ENCODE data around the gene UGT1A5.

Gene UGT1A5

GRCh38 chr2:233681521-233682099, 31.1 kb upstream of the UGT1A5 start, which contains the start of gene UGT1A7:
UGT1A7 (plus strand) TSS chr2:233681901; CDS start chr2:233681938, 37 bp downstream.
- H3K4me3 ChIP-seq (ENCODE audit: low read depth, low read length), result no peak within 1 kb of the TSS
- no peak for TF ChIP-seq CTCF (IDR thresholded peaks at IDR 0.05; ENCODE audit: low read depth, low read length, missing control alignments)
- DNase-seq, result no peak
- H3K36me3 ChIP-seq (replicated peaks), result no peaks in the 10 kb centered on the region
- in situ Hi-C loops (cut with HindIII; ENCODE audit: low pct_ligation_motif_present, low sequenced_read_pairs), result no loop called here
- no peaks in the 10 kb centered on the region for H3K27me3 ChIP-seq (replicated peaks)
- no peak within 1 kb of the TSS for H3K27ac ChIP-seq

DNA sequence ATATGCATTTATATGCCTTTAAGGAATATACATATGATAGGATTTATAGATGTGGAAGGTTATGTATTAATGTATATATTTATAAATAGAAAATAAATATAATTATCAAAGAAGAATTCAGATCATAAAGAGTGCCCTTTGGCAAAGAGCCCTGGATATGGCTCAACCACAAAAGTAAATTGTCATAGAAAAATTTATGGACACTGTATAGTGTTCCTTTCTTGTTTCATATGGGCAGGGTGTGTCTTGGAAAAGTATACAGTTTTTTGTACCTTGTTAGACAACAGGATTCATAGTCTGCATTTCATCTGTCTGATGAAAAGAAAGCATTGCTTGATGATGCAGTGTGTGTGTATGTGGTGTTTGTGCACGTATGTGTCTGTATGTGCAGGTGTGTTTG, 28.1 kb upstream of the UGT1A5 start:
- DNase-seq, result no peak
- Histone ChIP-seq H3K27ac (no peak overlapping the region), H3K4me3 (ENCODE audit: low read depth, low read length) (no peak overlapping the region), H3K27me3 (replicated peaks) (no peaks in the 10 kb centered on the region), H3K36me3 (replicated peaks) (no peaks in the 10 kb centered on the region)
- in situ Hi-C loops (cut with HindIII; ENCODE audit: low pct_ligation_motif_present, low sequenced_read_pairs), result no loop called here
- no peak for TF ChIP-seq CTCF (IDR thresholded peaks at IDR 0.05; ENCODE audit: low read depth, low read length, missing control alignments)

DNA sequence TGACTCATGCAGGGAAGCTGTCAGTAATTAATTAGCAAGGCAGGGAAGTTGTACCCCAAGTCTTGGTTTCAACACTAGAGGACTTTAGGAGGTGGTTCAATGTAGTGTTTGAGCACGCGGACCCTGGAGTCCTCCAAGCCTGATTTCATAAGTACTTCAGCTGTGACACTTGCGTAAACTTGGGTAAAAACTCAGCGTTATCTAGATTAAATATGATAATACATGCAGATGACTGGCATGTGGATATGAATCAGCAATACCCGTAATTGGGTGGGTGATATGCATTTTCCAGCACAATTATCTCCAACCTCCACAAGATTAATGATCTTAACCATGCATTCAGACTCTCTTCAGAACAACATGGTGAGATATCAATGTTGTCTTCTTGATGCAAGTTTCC, 25.8 kb upstream of the UGT1A5 start:
- in situ Hi-C loops (cut with HindIII; ENCODE audit: low pct_ligation_motif_present, low sequenced_read_pairs), result no loop called here
- no peak overlapping the region for H3K4me3 ChIP-seq (ENCODE audit: low read depth, low read length)
- H3K27ac ChIP-seq, result no peak overlapping the region
- no peaks in the 10 kb centered on the region for H3K36me3 ChIP-seq (replicated peaks)
- no peak for TF ChIP-seq CTCF (IDR thresholded peaks at IDR 0.05; ENCODE audit: low read depth, low read length, missing control alignments)
- no peaks in the 10 kb centered on the region for H3K27me3 ChIP-seq (replicated peaks)
- no peak for DNase-seq

DNA sequence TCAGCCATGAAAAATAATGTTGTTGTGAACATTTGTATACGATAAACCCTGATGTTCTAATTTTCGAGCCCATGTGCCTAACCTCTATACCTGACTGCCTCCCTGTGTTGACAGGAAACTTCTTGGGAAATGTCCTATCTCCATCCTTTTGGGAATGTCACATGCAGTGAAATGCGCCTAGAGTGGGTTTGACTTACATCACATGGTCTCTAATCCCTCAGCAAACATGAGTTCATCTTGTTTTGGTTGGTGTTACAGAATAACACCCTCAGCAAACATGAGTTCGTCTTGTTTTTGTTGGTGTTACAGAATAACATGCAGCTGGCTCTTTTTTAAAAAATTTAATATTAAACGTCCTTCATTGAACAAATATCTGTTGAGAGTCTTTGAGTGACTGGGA, 24.4 kb upstream of the UGT1A5 start:
- Histone ChIP-seq H3K27ac (no peak overlapping the region), H3K27me3 (replicated peaks) (no peaks in the 10 kb centered on the region), H3K36me3 (replicated peaks) (no peaks in the 10 kb centered on the region), H3K4me3 (ENCODE audit: low read depth, low read length) (no peak overlapping the region)
- in situ Hi-C loops (cut with HindIII; ENCODE audit: low pct_ligation_motif_present, low sequenced_read_pairs), result no loop called here
- no peak for TF ChIP-seq CTCF (IDR thresholded peaks at IDR 0.05; ENCODE audit: low read depth, low read length, missing control alignments)
- DNase-seq, result no peak

DNA sequence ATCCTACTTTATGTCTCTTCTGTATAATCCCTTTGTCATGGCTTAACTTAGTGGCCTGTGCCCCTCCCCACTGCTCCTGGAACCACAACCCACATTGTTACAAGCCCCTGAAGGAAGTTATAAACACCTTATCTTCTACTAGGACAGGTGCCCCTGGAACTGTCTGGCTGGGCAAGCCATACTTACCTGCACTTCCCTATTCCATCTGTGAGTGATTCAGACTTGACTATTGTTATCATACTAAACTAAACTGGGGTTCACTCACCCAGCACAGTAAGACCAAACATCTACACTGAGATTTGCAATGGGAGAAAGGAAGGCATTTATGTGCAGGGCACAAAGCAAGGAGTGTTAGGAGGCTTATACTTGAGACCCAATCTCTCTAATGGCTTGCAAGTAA, 23.7 kb upstream of the UGT1A5 start:
- Histone ChIP-seq H3K27me3 (replicated peaks) (no peaks in the 10 kb centered on the region), H3K36me3 (replicated peaks) (no peaks in the 10 kb centered on the region), H3K27ac (no peak overlapping the region), H3K4me3 (ENCODE audit: low read depth, low read length) (no peak overlapping the region)
- in situ Hi-C loops (cut with HindIII; ENCODE audit: low pct_ligation_motif_present, low sequenced_read_pairs), result no loop called here
- no peak for DNase-seq
- no peak for TF ChIP-seq CTCF (IDR thresholded peaks at IDR 0.05; ENCODE audit: low read depth, low read length, missing control alignments)

DNA sequence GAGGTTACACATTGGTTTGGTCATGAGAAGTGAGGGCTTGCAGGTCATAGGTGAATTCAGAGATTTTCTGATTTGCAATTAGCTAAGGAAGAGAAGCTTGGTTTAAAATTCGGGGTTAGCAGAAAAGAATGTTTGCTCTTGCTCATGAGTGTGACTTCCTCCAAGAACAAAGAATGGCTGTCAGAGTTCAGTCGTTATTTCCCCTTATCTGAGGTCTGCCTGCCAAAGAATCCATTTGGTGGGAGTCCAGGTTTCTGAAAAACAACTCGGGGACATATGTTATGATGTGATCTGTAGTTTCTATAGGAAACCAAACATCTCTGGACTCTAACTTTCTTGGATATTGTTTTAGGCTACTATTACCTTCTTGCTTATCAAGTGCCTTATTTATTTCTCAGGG, 23.2 kb upstream of the UGT1A5 start:
- Histone ChIP-seq H3K4me3 (ENCODE audit: low read depth, low read length) (no peak overlapping the region), H3K36me3 (replicated peaks) (no peaks in the 10 kb centered on the region), H3K27ac (no peak overlapping the region), H3K27me3 (replicated peaks) (no peaks in the 10 kb centered on the region)
- TF ChIP-seq CTCF (IDR thresholded peaks at IDR 0.05; ENCODE audit: low read depth, low read length, missing control alignments), result no peak
- no peak for DNase-seq
- in situ Hi-C loops (cut with HindIII; ENCODE audit: low pct_ligation_motif_present, low sequenced_read_pairs), result no loop called here

Measured in brain microvascular endothelial cell (primary cell).